ENCODE data around the gene NKTR.
A peak's percentile ranks its signal among the peaks of the same experiment; 100 is the strongest.
"Not testable (repeated sequence)": the region's sequence is repeated elsewhere in the genome, so short reads cannot be mapped to it uniquely, and the experiment has no call there.

The NKTR gene

GRCh38 chr3:42595682-42596081, 4.8 kb upstream of the NKTR start:
- no peak for DNase-seq (ENCODE audit: low read depth in 2 of 2)

GRCh38 chr3:42597098-42597497, 3.4 kb upstream of the NKTR start:
- not testable (repeated sequence) for DNase-seq (ENCODE audit: low read depth in 2 of 2)

GRCh38 chr3:42600958-42601675, 631 bp downstream of the NKTR start:
- DNase-seq (ENCODE audit: low read depth in 2 of 2), result peak; percentile 37 to 41

- DNase-seq (ENCODE audit: low read depth in 2 of 2), result no peak
These were observed 1.6 kb downstream of the NKTR start for GRCh38 chr3:42601896-42602581.

GRCh38 chr3:42602961-42603360, 2.5 kb downstream of the NKTR start:
- no peak for DNase-seq (ENCODE audit: low read depth in 2 of 2)

GRCh38 chr3:42605546-42606173, 5.2 kb downstream of the NKTR start:
- no peak for DNase-seq (ENCODE audit: low read depth in 2 of 2)

GRCh38 chr3:42608581-42608980, 8.1 kb downstream of the NKTR start:
- no peak for DNase-seq (ENCODE audit: low read depth in 2 of 2)

- no peak for DNase-seq (ENCODE audit: low read depth in 2 of 2)
These were observed 10.5 kb downstream of the NKTR start for GRCh38 chr3:42610976-42611375.

GRCh38 chr3:42612217-42612616, 11.7 kb downstream of the NKTR start:
- no peak for DNase-seq (ENCODE audit: low read depth in 2 of 2)

- DNase-seq (ENCODE audit: low read depth in 2 of 2), result no peak
These were observed 12.4 kb downstream of the NKTR start for GRCh38 chr3:42612928-42613327.

GRCh38 chr3:42613462-42613861, 13.0 kb downstream of the NKTR start:
- no peak for DNase-seq (ENCODE audit: low read depth in 2 of 2)

GRCh38 chr3:42631620-42632019, 31.1 kb downstream of the NKTR start:
- no peak for DNase-seq (ENCODE audit: low read depth in 2 of 2)

- no peak for DNase-seq (ENCODE audit: low read depth in 2 of 2)
These were observed 31.7 kb downstream of the NKTR start for GRCh38 chr3:42632146-42632545.

GRCh38 chr3:42633544-42633943, 33.1 kb downstream of the NKTR start:
- no peak for DNase-seq (ENCODE audit: low read depth in 2 of 2)

- DNase-seq (ENCODE audit: low read depth in 2 of 2), result no peak
These were observed 34.6 kb downstream of the NKTR start for GRCh38 chr3:42635111-42635510.

- no peak for DNase-seq (ENCODE audit: low read depth in 2 of 2)
These were observed 36.5 kb downstream of the NKTR start for GRCh38 chr3:42637001-42637400.

- no peak for DNase-seq (ENCODE audit: low read depth in 2 of 2)
These were observed 37.9 kb downstream of the NKTR start for GRCh38 chr3:42638339-42638842.

GRCh38 chr3:42639192-42639591, 38.7 kb downstream of the NKTR start:
- no peak for DNase-seq (ENCODE audit: low read depth in 2 of 2)

- DNase-seq (ENCODE audit: low read depth in 2 of 2), result no peak
These were observed 39.6 kb downstream of the NKTR start for GRCh38 chr3:42640129-42640528.

- no peak for DNase-seq (ENCODE audit: low read depth in 2 of 2)
These were observed 40.4 kb downstream of the NKTR start for GRCh38 chr3:42640771-42641370.

- DNase-seq (ENCODE audit: low read depth in 2 of 2), result no peak
These were observed 47.5 kb downstream of the NKTR start for GRCh38 chr3:42647821-42648459.

- no peak for DNase-seq (ENCODE audit: low read depth in 2 of 2)
These were observed 48.5 kb downstream of the NKTR start for GRCh38 chr3:42649006-42649405.

Measured in stimulated activated CD8-positive, alpha-beta memory T cell treated with anti-CD3 and anti-CD28 coated beads, Interleukin-2, amount 100 ng/mL, for 48 hours (primary cell).